Glomerular endothelial cell (primary cell): Measurements from ENCODE around the gene RANBP1. TPM values are rescaled to one million over a fixed set of nuclear protein-coding genes. Genes with fewer than 3 reads are reported as not detected.

Experiments
- DNase-seq: peaks from one replicate; pipeline ENCODE4 v3.0.0-alpha.2; 2011; ENCODE audit warnings: low read depth, low spot score; ENCODE audit errors: extremely low read depth
- total RNA-seq: library from RNA; depleted of rRNA; stranded (reverse); fragments of >200 nt; gene quantifications from 2 replicates; pipeline ENCODE4 v1.2.3, GENCODE V29; 2015

Gene RANBP1
- total RNA-seq, 1 donor from 2014 or later, result 343 TPM

DNA sequence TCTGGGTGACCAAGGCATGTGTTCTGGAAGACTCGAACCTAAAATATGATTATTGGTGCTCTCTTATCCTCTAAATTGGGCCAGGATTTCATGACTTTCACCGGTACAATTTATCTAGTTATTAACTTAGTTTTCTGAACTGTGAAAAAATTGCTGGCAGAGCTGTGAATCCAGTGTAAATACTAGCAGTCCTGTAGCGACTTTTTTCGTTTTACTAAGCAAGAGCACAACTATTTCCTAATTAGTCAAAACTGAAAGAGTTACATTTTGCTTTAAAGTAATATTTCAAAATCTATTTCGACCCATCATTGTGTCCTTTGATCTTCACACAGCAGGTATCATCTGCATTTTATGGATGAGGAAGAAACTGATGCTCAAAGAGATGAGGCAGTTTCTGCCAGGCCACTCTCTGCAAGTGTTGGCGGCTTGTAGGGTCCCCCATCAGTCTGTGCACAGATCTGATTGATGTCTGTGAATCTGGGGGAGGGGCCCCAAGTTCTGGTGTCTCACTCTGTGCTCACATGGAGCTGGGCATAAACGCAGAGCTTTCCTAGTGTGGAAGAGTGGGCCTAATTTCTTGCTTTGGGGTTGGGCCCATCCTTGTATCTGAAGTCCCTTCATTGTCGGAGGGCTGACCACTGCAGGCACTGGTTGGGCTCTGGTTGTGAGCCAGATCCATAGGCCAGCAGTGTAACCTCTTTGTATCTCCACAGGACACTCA is 2.6 kb downstream of the RANBP1 start:
- no peak for DNase-seq

DNA sequence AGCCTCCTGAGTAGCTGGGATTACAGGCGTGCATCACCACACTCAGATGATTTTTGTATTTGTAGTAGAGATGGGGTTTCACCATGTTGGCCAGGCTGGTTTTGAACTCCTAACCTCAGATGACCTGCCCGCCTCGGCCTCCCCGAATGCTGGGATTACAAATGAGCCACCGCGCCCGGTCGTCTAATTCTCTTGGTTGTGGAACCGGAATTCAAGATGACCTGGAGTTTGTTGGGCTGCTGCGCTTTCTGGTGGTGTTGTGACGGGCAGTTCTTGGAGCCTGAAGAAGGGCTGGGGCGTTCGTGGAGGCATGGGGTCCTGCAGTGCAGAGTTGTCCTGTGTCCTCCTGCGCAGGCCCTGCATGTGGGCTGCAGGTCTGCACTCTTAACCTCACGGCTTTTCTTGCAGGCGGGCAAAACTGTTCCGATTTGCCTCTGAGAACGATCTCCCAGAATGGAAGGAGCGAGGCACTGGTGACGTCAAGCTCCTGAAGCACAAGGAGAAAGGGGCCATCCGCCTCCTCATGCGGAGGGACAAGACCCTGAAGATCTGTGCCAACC is 6.0 kb downstream of the RANBP1 start:
- no peak for DNase-seq

GRCh38 chr22:20123366-20124082 is 7.6 kb downstream of the RANBP1 start:
- DNase-seq, result no peak

DNA sequence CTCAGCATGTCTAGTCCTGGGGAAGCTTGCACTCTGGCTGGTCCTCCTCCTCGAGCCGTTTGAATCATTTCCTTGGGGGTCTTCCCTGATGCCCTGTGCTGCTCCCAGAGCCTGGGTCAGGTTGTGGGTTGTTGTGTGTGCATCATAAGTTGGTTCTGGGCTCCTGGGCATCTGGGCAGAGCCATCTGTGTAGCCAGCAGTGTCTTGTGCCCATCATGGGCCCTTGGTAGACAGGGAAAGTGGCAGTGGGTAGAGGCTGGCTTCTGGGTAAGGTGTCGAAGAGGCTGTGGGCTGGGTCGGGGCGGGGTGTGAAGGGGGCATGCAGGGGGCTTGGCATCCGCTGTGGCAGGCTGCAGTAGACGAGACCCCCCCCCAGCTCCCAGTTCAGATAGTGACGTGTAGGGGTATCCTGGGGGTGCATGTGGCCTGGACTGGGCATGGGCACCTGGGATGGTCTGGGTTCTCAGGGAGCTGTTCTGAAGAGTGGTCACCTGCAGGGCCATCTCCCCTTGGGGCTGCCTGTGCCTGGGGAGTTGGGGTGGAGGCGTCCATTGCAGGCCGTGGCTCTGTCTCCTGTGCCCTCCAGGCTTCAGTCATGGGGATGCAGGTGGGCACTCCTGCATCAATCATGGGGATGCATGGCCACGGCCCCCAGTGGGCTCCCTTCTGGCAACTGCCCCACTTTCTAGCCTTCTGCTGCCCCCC is 8.3 kb downstream of the RANBP1 start:
- DNase-seq, result no peak

DNA sequence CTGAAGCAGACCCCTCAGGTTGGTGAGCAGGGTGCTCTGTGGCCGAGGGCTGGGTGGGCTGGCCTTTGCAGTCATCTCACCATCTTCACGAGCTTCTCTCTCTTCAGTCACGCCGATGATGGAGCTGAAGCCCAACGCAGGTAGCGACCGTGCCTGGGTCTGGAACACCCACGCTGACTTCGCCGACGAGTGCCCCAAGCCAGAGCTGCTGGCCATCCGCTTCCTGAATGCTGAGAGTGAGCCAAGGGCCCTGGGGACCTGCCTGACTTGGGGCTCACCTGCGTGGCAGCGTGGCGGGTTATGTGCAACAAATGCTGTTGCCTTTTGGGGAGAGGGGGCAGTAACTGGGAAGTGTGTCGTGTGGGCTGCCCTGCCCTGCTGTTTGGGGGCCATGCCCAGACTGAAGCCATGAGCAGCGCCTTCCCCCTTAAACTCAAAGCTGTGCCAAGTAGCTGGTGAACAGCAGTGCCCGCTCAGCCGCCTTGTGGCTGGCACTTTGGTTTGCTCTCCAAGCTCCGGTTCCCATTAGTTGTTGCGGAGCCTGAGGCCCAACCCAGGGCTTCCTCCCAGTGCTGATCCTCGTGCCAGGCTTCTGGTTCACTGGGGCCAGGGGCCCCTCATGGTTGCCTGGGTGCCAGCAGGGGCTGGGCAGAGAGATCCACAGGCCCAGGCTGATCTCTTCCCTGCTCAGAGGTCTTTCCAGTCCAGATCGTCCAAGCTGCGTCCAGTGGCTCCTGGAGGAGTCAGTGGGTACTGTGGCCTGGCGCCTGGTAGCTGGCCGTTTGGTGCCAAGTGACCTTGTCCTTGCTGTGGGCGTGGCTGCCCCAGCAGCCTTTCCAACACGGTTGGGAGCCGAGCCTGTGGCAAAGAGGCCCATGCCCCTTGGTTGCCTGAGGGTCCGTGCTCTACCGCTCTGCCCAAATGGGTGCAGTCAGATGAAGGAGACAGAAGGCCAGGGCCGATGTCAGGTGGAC is 9.6 kb downstream of the RANBP1 start:
- DNase-seq, result no peak

GRCh38 chr22:20126284-20127029 is 10.6 kb downstream of the RANBP1 start:
- DNase-seq, result no peak

DNA sequence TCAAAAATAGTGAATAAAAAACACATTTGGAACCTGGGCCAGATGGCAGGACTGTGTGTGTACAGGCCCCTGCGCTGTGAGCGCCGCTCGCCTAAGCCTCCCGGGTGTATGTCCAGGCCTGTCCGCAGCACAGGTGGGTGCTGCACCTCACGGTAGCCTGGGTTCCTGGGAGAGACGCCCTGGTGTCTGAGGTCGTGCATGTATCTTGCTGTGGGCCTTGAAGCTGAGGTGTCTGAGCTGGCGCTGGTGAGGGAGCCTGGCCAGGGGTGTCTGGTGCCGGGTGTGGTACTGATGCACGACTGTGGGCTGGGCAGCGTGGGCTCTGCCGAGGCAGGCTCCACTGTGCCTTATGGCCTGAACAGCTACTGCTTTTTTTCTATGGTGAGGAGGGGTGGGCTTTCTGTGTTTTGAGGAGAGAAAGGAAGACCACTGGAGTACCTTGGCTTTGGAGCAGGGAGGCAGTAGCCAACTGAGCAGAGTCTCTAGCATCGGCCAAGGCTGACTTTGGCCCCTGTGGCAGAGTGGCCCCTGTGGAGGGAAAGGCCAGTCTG is 11.5 kb downstream of the RANBP1 start:
- DNase-seq, result no peak

DNA sequence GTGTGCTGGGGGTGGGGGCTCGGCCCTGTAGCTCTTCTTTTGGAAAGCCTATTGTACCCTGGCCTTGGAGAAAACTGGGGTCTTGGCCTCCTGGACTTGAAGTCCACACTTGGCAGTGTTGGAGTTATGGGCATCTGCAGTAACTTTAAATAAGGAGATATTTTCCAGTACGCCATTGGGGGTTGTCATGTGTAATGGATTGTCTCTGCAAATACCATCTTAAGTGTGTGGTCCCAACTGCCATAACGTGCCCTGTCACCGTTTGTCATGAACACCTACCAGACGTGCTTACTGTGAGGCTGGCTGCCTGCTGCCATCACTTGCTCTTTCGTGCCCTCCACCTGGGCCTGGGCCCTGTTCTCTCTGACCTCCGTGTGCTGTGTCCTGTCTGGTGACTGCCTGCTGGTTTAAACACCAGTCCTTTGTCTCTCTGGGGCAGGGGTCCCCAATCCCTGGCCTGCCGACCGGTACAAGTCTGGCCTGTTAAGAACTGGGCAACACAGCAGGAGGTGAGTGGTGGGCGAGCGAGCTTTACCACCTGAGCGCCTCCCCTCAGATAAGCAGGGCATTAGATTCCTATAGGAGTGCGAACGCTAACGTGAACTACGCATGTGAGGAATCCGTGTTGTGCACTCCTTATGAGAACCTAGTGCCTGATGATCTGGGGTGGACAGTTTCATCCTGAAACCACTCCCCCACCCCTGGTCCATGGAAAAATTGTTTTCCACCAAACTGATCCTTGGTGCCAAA is 12.1 kb downstream of the RANBP1 start:
- DNase-seq, result no peak

- DNase-seq, result no peak
Measured at GRCh38 chr22:20128619-20128901, 12.7 kb downstream of the RANBP1 start.

- DNase-seq, result no peak
Measured at GRCh38 chr22:20128902-20129746, 13.2 kb downstream of the RANBP1 start.

GRCh38 chr22:20129747-20130014 is 13.8 kb downstream of the RANBP1 start:
- no peak for DNase-seq

DNA sequence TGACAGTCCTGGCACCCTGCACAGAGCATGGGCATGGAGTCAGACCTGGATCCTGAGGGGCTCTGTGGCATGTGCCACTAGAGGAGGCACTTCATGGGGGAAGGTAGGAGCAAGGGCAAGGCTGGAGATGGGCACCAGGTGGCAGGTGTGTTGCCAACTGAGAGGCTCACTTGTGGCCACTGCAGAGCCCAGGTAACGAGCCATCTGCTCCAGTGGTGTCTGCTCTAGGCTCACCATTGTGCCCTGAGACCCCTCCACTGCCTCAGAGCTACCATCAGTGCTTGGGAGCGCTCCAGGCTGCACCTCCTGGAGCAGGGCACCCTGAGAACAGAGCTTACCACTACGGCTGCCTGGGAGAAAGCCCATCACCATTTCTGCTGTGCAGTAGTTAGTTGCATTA is 14.4 kb downstream of the RANBP1 start:
- DNase-seq, result no peak

DNA sequence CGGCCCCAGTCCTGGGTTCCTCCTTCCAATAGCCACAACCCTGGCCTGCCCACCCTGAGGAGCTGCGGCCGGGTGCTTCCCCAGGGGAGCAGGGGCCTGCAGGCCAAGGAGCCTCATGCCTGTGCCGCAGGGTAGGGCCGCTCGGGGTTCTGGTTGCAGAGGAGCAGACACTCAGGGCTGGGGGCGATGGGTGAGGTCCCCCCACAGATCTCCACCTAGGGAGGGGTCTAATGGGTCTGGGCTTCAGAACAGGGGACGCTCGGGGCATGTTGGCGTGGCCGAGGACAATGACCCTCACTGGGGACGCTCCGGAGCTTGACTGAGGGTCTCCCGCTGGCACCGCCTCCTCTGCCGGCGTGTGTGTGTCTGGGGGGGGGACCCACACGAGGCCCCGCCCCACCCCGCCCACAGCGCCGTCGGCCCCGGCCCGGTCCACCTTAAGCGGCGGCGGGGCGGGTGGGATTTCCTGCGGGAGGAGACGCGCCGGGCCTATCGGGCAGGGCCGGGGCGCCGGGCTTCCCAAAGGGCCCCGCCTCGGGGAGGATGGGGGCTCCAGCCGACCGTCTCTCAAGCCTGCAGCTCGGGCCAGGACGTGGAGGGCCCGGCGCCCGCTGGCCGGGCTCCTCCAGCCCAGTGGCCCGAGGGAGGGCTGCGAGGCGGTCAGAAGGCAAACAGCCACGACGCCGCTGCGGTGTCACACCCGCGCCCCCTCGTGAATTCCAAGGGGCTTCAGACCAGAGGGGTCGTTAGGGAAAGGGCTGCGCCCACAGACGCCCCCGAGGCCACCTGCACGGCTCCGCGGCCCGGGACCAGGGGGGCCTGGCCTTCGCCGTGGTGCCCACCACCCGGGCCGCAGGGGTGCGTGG is 15.1 kb downstream of the RANBP1 start:
- no peak for DNase-seq

- no peak for DNase-seq
Measured at GRCh38 chr22:20131597-20131858, 15.6 kb downstream of the RANBP1 start, which contains the start of gene ZDHHC8. Gene ZDHHC8, plus strand, starts transcription at chr22:20131804. Its CDS starts 144 bp downstream, at chr22:20131948.

DNA sequence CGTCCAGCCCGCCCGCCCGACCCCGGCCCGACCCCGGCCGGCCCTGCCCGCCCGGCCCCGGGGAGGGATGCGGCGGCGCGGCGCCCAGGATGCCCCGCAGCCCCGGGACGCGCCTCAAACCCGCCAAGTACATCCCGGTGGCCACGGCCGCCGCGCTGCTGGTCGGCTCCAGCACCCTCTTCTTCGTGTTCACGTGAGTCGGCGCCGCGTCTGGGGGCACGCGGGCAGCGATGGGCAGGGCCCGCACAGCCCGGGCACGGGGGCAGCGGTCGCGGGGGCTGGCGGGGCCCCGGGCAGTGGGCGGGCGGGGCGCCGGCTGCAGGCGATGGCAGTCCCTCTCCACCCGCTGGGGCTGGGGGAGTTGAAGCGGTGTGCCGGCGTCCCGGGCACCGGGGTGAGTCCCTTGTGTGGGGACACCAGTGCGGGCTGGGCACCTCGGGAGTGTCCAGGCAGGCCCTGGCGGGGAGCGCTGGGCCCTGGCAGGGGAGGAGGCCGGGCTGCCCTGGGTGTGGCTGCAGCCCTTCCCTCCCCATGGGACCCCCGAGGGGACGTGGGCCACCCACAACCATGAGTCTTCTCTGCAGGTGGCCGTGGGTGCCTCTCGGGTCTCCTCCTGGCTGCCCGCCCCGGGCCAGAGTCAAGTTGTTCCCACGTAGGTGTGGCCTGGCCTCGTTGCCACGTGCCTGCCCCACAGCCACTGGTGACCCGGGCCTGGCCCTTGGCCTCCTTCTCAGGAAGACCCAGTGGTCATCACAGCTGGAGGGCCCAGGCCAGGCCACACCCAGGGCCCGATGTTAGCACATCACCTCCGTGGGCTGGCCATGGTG is 16.2 kb downstream of the RANBP1 start:
- no peak for DNase-seq

GRCh38 chr22:20132686-20133246 is 16.9 kb downstream of the RANBP1 start:
- no peak for DNase-seq
